Measurements from ENCODE around the gene R3HDML.
"Not testable (repeated sequence)": the region's sequence is repeated elsewhere in the genome, so short reads cannot be mapped to it uniquely, and the experiment has no call there.

Gene R3HDML

GRCh38 chr20:44345147-44345546, 8.3 kb downstream of the R3HDML start:
- no peak for DNase-seq
- no peak overlapping the region for H3K4me3 ChIP-seq (ENCODE audit: low read depth, low read length)
- H3K9me3 ChIP-seq = no peaks in the 10 kb centered on the region
- TF ChIP-seq, protein P1, sequence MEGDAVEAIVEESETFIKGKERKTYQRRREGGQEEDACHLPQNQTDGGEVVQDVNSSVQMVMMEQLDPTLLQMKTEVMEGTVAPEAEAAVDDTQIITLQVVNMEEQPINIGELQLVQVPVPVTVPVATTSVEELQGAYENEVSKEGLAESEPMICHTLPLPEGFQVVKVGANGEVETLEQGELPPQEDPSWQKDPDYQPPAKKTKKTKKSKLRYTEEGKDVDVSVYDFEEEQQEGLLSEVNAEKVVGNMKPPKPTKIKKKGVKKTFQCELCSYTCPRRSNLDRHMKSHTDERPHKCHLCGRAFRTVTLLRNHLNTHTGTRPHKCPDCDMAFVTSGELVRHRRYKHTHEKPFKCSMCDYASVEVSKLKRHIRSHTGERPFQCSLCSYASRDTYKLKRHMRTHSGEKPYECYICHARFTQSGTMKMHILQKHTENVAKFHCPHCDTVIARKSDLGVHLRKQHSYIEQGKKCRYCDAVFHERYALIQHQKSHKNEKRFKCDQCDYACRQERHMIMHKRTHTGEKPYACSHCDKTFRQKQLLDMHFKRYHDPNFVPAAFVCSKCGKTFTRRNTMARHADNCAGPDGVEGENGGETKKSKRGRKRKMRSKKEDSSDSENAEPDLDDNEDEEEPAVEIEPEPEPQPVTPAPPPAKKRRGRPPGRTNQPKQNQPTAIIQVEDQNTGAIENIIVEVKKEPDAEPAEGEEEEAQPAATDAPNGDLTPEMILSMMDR (IDR thresholded peaks at IDR 0.05; ENCODE audit: low read depth, low read length) = no peak
- no peaks in the 10 kb centered on the region for H3K36me3 ChIP-seq
- H3K27me3 ChIP-seq = no peaks in the 10 kb centered on the region
- no peaks in the 10 kb centered on the region for H3K4me1 ChIP-seq

GRCh38 chr20:44345941-44346340, 9.1 kb downstream of the R3HDML start:
- H3K4me1 ChIP-seq; H3K4me3 ChIP-seq (ENCODE audit: low read depth, low read length); H3K9me3 ChIP-seq; H3K27me3 ChIP-seq; DNase-seq; H3K36me3 ChIP-seq: not testable (repeated sequence)

DNA sequence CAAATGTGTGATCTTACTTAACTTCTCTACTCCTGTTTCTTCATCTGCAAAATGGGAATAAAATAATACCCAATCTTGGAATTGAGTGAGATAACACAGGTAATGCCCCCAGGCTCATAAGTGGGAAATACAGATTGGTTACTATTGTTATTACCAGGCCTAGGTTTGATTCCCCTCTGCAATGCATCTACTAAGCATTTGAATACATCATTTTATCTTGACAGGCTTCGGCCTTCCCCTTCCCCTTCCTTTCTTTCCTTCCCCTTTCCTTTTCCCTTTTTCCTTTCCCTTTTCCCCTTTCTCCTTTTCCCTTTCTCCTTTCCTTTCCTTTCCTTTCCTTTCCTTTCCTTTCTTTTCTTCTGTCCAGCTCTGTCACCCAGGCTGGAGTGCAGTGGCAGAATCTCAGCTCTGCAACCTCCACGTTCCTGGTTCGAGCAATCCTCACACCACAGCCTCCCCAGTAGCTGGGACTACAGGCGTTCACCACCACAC, 11.4 kb downstream of the R3HDML start:
- TF ChIP-seq, protein P1 (IDR thresholded peaks at IDR 0.05; ENCODE audit: low read depth, low read length) = no peak
- H3K27me3 ChIP-seq = no peaks in the 10 kb centered on the region
- H3K4me3 ChIP-seq (ENCODE audit: low read depth, low read length) = no peak overlapping the region
- H3K4me1 ChIP-seq = no peaks in the 10 kb centered on the region
- H3K9me3 ChIP-seq = no peaks in the 10 kb centered on the region
- H3K36me3 ChIP-seq = no peaks in the 10 kb centered on the region
- no peak for DNase-seq

DNA sequence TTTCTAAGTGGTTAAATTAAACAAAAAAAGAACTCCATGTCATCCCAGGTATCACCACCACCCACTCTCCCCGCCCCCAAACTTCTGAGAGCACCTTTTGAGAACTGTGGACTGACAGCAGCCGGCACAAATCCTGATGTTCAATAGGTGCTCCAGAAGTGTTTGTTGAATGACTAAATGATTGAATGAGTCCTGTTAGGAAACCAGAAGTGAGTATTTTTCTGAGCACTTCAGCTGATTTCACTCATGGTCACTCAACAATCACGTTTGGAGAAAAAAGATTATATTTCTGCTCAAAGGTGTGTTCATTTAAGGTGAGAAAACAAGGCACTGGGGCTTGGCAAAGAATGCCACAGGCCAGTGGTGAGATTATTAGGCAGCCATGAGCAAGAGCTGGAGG, 12.5 kb downstream of the R3HDML start:
- no peaks in the 10 kb centered on the region for H3K27me3 ChIP-seq
- TF ChIP-seq, protein P1 (IDR thresholded peaks at IDR 0.05; ENCODE audit: low read depth, low read length) = no peak
- no peaks in the 10 kb centered on the region for H3K9me3 ChIP-seq
- no peak overlapping the region for H3K4me3 ChIP-seq (ENCODE audit: low read depth, low read length)
- no peak for DNase-seq
- H3K36me3 ChIP-seq = no peaks in the 10 kb centered on the region
- no peaks in the 10 kb centered on the region for H3K4me1 ChIP-seq

GRCh38 chr20:44350567-44350966, 13.7 kb downstream of the R3HDML start:
- Histone ChIP-seq H3K4me3 (ENCODE audit: low read depth, low read length) (no peak overlapping the region), H3K4me1 (no peaks in the 10 kb centered on the region), H3K27me3 (no peaks in the 10 kb centered on the region), H3K9me3 (no peaks in the 10 kb centered on the region), H3K36me3 (no peaks in the 10 kb centered on the region)
- TF ChIP-seq, protein P1 (IDR thresholded peaks at IDR 0.05; ENCODE audit: low read depth, low read length) = no peak
- no peak for DNase-seq

DNA sequence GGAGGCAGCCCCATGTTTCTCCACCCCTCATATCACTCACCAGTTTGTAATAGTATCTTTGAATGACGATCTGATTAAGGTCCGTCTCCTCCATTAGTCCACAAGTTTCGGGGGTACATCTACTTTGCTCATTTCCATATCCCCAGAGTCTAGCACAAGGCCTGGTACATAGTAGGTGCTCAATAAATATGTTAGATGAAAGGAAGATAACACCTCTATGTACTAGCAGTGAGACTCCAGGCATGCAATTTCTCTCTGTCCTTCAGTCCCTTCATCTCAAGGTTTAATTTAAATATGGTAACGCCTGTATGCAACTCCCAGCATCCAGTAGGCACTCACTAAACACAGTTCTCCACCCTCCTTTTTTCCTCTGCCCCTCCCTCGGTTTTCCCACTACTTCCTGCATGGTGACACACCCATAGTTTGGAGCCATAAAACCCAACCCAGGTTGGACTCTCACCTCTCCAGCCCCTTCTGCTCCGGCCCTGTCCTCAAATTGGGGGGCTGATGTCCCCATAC, 18.2 kb downstream of the R3HDML start:
- Histone ChIP-seq H3K4me1 (no peaks in the 10 kb centered on the region), H3K9me3 (no peaks in the 10 kb centered on the region), H3K27me3 (no peaks in the 10 kb centered on the region), H3K36me3 (no peaks in the 10 kb centered on the region), H3K4me3 (ENCODE audit: low read depth, low read length) (no peak overlapping the region)
- DNase-seq = no peak
- TF ChIP-seq, protein P1 (IDR thresholded peaks at IDR 0.05; ENCODE audit: low read depth, low read length) = no peak
